Liver (tissue), 9 donors: ENCODE results near the gene OGN. TPM values are rescaled to one million over a fixed set of nuclear protein-coding genes. Genes with fewer than 3 reads are reported as not detected.

Experiments used
- DNase-seq: peaks from one replicate; pipeline ENCODE4 v3.0.0-alpha.2; 2017; ENCODE audit warnings: low spot score
- H3K27ac ChIP-seq, 2 donors: one replicate each; pipeline ENCODE4 v1.7.0; 2013; ENCODE audit warnings: inconsistent platforms in 2 of 2, low read length in 2 of 2, control low read depth in 1 of 2, low read depth in 1 of 2, mild to moderate bottlenecking in 1 of 2
- H3K27me3 ChIP-seq, 4 donors: one replicate each; pipeline versions ENCODE4 v1.6.1 to v1.7.0; 2013; ENCODE audit warnings: low read length in 3 of 4, inconsistent platforms in 1 of 4, mild to moderate bottlenecking in 1 of 4, moderate library complexity in 1 of 4; ENCODE audit not compliant: control insufficient read depth in 4 of 4, insufficient read depth in 4 of 4
- H3K36me3 ChIP-seq, 4 donors: one replicate each; pipeline versions ENCODE4 v1.6.1 to v1.7.0; 2013; ENCODE audit warnings: low read length in 3 of 4, mild to moderate bottlenecking in 3 of 4, low read depth in 1 of 4, moderate library complexity in 1 of 4; ENCODE audit not compliant: control insufficient read depth in 4 of 4, insufficient read depth in 3 of 4
- H3K4me1 ChIP-seq, 4 donors: one replicate each; pipeline versions ENCODE4 v1.6.1 to v1.7.0; 2013; ENCODE audit warnings: low read length in 3 of 4, mild to moderate bottlenecking in 3 of 4, moderate library complexity in 1 of 4; ENCODE audit not compliant: control insufficient read depth in 4 of 4, insufficient read depth in 4 of 4
- H3K4me3 ChIP-seq, 3 donors: one replicate each; pipeline versions ENCODE4 v1.6.1 to v1.7.0; 2013; ENCODE audit warnings: low read length in 3 of 3, control low read depth in 1 of 3, low read depth in 1 of 3, mild to moderate bottlenecking in 1 of 3
- H3K9ac ChIP-seq, 2 donors: one replicate each; pipeline ENCODE4 v1.7.0; 2013; ENCODE audit warnings: low read length in 2 of 2, mild to moderate bottlenecking in 2 of 2, moderate library complexity in 2 of 2, control low read depth in 1 of 2, low read depth in 1 of 2
- H3K9me3 ChIP-seq, 4 donors: one replicate each; pipeline versions ENCODE4 v1.6.1 to v1.7.0; 2013; ENCODE audit warnings: low read length in 3 of 4; ENCODE audit not compliant: control insufficient read depth in 4 of 4
- EGR1 ChIP-seq, 2 donors: IDR thresholded peaks; 2 replicates each; pipeline ENCODE4 v1.6.1; 2016 to 2018; ENCODE audit warnings: antibody characterized with exemption in 2 of 2, low read depth in 2 of 2
- FOXA1 ChIP-seq: IDR thresholded peaks from 2 replicates; pipeline ENCODE4 v1.6.1; 2016; ENCODE audit warnings: antibody characterized with exemption
- FOXA2 ChIP-seq: IDR thresholded peaks from 2 replicates; pipeline ENCODE4 v1.6.1; 2016; ENCODE audit warnings: antibody characterized with exemption
- GABPA ChIP-seq, 2 donors: IDR thresholded peaks in 1 of 2; conservative IDR thresholded peaks in 1 of 2; 2 replicates each; pipeline ENCODE4 v1.6.1; 2016; ENCODE audit warnings: antibody characterized with exemption in 2 of 2, mild to moderate bottlenecking in 1 of 2, moderate library complexity in 1 of 2
- HNF4A ChIP-seq, 2 donors: conservative IDR thresholded peaks; 2 replicates each; pipeline ENCODE4 v1.6.1; 2016; ENCODE audit warnings: antibody characterized with exemption in 2 of 2, mild to moderate bottlenecking in 2 of 2
- HNF4G ChIP-seq: IDR thresholded peaks from 2 replicates; pipeline ENCODE4 v1.6.1; 2016; ENCODE audit warnings: antibody characterized with exemption
- JUND ChIP-seq, 2 donors: IDR thresholded peaks; 2 replicates each; pipeline ENCODE4 v1.6.1; 2016; ENCODE audit warnings: antibody characterized with exemption in 2 of 2
- NR2F2 ChIP-seq: IDR thresholded peaks from 2 replicates; pipeline ENCODE4 v1.6.1; 2016; ENCODE audit warnings: antibody characterized with exemption
- RAD21 ChIP-seq, 2 donors: IDR thresholded peaks; 2 replicates each; pipeline ENCODE4 v1.6.1; 2016; ENCODE audit warnings: antibody characterized with exemption in 2 of 2, mild to moderate bottlenecking in 2 of 2
- RXRA ChIP-seq, 2 donors: IDR thresholded peaks; 2 replicates each; pipeline ENCODE4 v1.6.1; 2017 to 2018; ENCODE audit warnings: antibody characterized with exemption in 2 of 2, mild to moderate bottlenecking in 1 of 2
- SP1 ChIP-seq: IDR thresholded peaks from 2 replicates; pipeline ENCODE4 v1.6.1; 2018; ENCODE audit warnings: antibody characterized with exemption, mild to moderate bottlenecking
- TAF1 ChIP-seq: conservative IDR thresholded peaks from 2 replicates; pipeline ENCODE4 v1.6.1; 2016; ENCODE audit warnings: antibody characterized with exemption, mild to moderate bottlenecking
- YY1 ChIP-seq: IDR thresholded peaks from 2 replicates; pipeline ENCODE4 v1.6.1; 2016; ENCODE audit warnings: antibody characterized with exemption, mild to moderate bottlenecking
- WGBS: extraction: QIAGEN DNeasy Blood & Tissue Kit; methylation state at CpG from one replicate; pipeline ENCODE4 v1.1.7; 2013; 5-methylcytosine and 5-hydroxymethylcytosine counted together
- polyA plus RNA-seq, 2 donors: library from polyadenylated mRNA; stranded (reverse) in 1 of 2; unstranded in 1 of 2; fragments of 200-250 nt in 1 of 2; fragments of >200 nt in 1 of 2; fragmentation: Nextera tagmentation in 1 of 2; extraction: Ambion mirVana in 1 of 2; gene quantifications; one replicate each; pipeline versions ENCODE4 v1.2.1 to v1.2.3, GENCODE V29; 2013 to 2015
- total RNA-seq, 2 donors: library from RNA; depleted of rRNA; stranded (reverse); fragments of >200 nt; gene quantifications; one replicate each; pipeline ENCODE4 v1.2.3, GENCODE V29; 2014
- TF ChIP-seq, protein P1 (sequence below): IDR thresholded peaks from 2 replicates; pipeline ENCODE4 v1.6.1; 2016; ENCODE audit warnings: antibody characterized with exemption
- TF ChIP-seq, protein P2 (sequence below): IDR thresholded peaks from 2 replicates; pipeline ENCODE4 v1.6.1; 2016; ENCODE audit warnings: antibody characterized with exemption, mild to moderate bottlenecking
- TF ChIP-seq, protein P3 (sequence below): IDR thresholded peaks from 2 replicates; pipeline ENCODE4 v1.6.1; 2016; ENCODE audit warnings: antibody characterized with exemption
- TF ChIP-seq, protein P4 (sequence below): IDR thresholded peaks from 2 replicates; pipeline ENCODE4 v1.6.1; 2016; ENCODE audit warnings: antibody characterized with exemption
- donor health status: healthy.
- donor health status: healthy.
- donor health status: healthy.
- donor health status: healthy.
- donor health status: healthy.

OGN gene
- total and polyA plus RNA-seq, 4 donors = 0.92 to 4.0 (median 1.1) TPM

GRCh38 chr9:92380603-92381002 lies 23.8 kb downstream of the OGN start:
- no peaks in the 10 kb centered on the region for H3K9me3 ChIP-seq
- no peak overlapping the region for H3K9ac ChIP-seq
- TF ChIP-seq HNF4A (conservative IDR thresholded peaks at IDR 0.05) (no peak), EGR1 (IDR thresholded peaks at IDR 0.05; ENCODE audit: low read depth in 2 of 2) (no peak), FOXA2 (no peak), JUND (IDR thresholded peaks at IDR 0.05) (no peak), SP1 (no peak), RXRA (IDR thresholded peaks at IDR 0.05) (no peak), NR2F2 (no peak), HNF4G (no peak), TAF1 (no peak)
- TF ChIP-seq, protein P1, sequence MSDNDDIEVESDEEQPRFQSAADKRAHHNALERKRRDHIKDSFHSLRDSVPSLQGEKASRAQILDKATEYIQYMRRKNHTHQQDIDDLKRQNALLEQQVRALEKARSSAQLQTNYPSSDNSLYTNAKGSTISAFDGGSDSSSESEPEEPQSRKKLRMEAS = no peak
- TF ChIP-seq, protein P2, sequence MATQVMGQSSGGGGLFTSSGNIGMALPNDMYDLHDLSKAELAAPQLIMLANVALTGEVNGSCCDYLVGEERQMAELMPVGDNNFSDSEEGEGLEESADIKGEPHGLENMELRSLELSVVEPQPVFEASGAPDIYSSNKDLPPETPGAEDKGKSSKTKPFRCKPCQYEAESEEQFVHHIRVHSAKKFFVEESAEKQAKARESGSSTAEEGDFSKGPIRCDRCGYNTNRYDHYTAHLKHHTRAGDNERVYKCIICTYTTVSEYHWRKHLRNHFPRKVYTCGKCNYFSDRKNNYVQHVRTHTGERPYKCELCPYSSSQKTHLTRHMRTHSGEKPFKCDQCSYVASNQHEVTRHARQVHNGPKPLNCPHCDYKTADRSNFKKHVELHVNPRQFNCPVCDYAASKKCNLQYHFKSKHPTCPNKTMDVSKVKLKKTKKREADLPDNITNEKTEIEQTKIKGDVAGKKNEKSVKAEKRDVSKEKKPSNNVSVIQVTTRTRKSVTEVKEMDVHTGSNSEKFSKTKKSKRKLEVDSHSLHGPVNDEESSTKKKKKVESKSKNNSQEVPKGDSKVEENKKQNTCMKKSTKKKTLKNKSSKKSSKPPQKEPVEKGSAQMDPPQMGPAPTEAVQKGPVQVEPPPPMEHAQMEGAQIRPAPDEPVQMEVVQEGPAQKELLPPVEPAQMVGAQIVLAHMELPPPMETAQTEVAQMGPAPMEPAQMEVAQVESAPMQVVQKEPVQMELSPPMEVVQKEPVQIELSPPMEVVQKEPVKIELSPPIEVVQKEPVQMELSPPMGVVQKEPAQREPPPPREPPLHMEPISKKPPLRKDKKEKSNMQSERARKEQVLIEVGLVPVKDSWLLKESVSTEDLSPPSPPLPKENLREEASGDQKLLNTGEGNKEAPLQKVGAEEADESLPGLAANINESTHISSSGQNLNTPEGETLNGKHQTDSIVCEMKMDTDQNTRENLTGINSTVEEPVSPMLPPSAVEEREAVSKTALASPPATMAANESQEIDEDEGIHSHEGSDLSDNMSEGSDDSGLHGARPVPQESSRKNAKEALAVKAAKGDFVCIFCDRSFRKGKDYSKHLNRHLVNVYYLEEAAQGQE = no peak
- TF ChIP-seq, protein P3, sequence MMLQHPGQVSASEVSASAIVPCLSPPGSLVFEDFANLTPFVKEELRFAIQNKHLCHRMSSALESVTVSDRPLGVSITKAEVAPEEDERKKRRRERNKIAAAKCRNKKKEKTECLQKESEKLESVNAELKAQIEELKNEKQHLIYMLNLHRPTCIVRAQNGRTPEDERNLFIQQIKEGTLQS = no peak
- DNase-seq = no peak
- H3K27me3 ChIP-seq = no peaks in the 10 kb centered on the region
- peaks cover 0 to 5% (median 2%) of the 10 kb centered on the region in 4 donors for H3K4me1 ChIP-seq
- H3K36me3 ChIP-seq = no peaks in the 10 kb centered on the region
- H3K4me3 ChIP-seq = no peak overlapping the region
- 97% methylated on average over 2 of the region's 2 CpGs for WGBS
- no peak overlapping the region for H3K27ac ChIP-seq

DNA sequence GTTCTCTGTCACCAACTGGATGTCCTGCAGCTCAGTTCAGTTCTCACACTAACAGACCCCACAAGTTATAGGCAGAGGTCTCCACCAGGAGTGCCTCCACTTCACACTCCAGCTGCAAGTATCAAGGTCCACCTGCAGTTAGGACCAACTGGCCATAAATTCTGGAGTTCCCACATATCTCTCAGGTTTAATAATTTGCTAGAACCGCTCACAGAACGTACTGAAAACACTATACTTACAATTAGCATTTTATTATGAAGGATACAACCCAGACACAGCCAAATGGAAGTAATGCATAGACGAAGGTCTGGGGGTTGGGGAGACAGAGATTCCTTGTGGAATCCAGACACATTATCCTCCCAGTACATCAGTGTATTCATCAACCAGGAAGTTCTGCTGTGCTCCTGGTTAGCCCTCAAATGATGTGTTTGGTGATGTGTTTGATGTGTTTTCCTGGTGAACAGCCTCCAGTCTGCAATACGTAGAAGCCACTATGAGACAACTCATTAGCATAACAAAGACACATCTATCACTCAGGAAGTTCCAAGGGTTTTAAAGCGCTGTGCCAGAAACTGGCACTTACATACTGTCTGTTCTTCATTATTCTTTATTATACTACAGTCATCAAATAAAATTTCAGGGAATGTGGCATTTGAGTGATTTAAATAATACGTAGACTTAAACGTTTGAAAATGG lies 25.4 kb downstream of the OGN start:
- WGBS = 84% methylated on average over 7 of the region's 7 CpGs
- DNase-seq = no peak
- Histone ChIP-seq H3K27ac (no peak overlapping the region), H3K9ac (no peak overlapping the region), H3K4me3 (no peak overlapping the region), H3K4me1 (no peaks in the 10 kb centered on the region), H3K27me3 (no peaks in the 10 kb centered on the region), H3K36me3 (no peaks in the 10 kb centered on the region), H3K9me3 (peaks cover 0 to 1% (median 0%) of the 10 kb centered on the region in 4 donors)
- TF ChIP-seq RAD21 (IDR thresholded peaks at IDR 0.05) = no peak

DNA sequence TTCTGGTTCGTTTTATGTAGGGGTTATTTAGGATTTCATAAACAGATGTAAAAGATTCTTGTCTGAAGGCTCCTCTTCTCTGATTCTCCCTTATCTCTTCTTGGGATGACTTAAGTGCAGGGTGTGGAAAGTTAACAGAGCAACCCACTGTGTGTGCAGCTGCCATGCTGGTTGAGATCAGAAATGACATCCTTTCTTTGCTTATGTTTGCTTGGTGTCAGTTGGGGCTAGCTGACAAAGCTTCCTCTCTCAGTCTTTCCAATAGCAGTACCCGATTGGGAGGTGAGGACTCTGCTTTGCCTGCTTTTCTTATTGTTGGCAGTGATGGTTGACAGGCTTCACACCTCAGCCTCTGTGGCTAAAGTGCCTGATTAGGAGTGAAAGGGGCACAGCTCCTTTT lies 26.5 kb downstream of the OGN start:
- H3K36me3 ChIP-seq = no peaks in the 10 kb centered on the region
- H3K4me1 ChIP-seq = no peaks in the 10 kb centered on the region
- no peaks in the 10 kb centered on the region for H3K27me3 ChIP-seq
- WGBS = 86% methylated on average over 2 of the region's 2 CpGs
- H3K4me3 ChIP-seq = no peak overlapping the region
- no peak for TF ChIP-seq NR2F2
- no peak for TF ChIP-seq HNF4G
- no peak for TF ChIP-seq FOXA1
- TF ChIP-seq, protein P4, sequence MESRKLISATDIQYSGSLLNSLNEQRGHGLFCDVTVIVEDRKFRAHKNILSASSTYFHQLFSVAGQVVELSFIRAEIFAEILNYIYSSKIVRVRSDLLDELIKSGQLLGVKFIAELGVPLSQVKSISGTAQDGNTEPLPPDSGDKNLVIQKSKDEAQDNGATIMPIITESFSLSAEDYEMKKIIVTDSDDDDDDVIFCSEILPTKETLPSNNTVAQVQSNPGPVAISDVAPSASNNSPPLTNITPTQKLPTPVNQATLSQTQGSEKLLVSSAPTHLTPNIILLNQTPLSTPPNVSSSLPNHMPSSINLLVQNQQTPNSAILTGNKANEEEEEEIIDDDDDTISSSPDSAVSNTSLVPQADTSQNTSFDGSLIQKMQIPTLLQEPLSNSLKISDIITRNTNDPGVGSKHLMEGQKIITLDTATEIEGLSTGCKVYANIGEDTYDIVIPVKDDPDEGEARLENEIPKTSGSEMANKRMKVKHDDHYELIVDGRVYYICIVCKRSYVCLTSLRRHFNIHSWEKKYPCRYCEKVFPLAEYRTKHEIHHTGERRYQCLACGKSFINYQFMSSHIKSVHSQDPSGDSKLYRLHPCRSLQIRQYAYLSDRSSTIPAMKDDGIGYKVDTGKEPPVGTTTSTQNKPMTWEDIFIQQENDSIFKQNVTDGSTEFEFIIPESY = no peak
- TF ChIP-seq JUND (IDR thresholded peaks at IDR 0.05) = no peak
- TF ChIP-seq HNF4A (conservative IDR thresholded peaks at IDR 0.05) = no peak
- TF ChIP-seq, protein P1 = no peak
- TF ChIP-seq EGR1 (IDR thresholded peaks at IDR 0.05; ENCODE audit: low read depth in 2 of 2) = no peak
- TF ChIP-seq TAF1 = no peak
- TF ChIP-seq YY1 = no peak
- TF ChIP-seq GABPA (IDR thresholded peaks at IDR 0.05 in 1 of 2, conservative IDR thresholded peaks at IDR 0.05 in 1 of 2) = no peak
- TF ChIP-seq FOXA2 = no peak
- TF ChIP-seq, protein P3 = no peak
- TF ChIP-seq, protein P2 = no peak
- peaks cover 0 to 1% (median 0%) of the 10 kb centered on the region in 4 donors for H3K9me3 ChIP-seq
- no peak for DNase-seq
- H3K27ac ChIP-seq = no peak overlapping the region
- no peak overlapping the region for H3K9ac ChIP-seq
